SJCRH30 (cell line): Measurements from ENCODE around the gene SPACA9. TPM values are rescaled to one million over a fixed set of nuclear protein-coding genes. Genes with fewer than 3 reads are reported as not detected.

Source experiments
- DNase-seq, 2 experiments: peaks; one replicate each; pipeline ENCODE4 v3.0.0-alpha.2; 2015 to 2020
- H3K27ac ChIP-seq: fragments of 250-450 bp; sonication (Bioruptor Pico); 2 replicates; pipeline ENCODE4 v1.5.1; 2020; ENCODE audit warnings: mild to moderate bottlenecking, moderate library complexity
- H3K27me3 ChIP-seq: fragments of 250-450 bp; sonication (Bioruptor Pico); 2 replicates; pipeline ENCODE4 v1.5.1; 2020; ENCODE audit warnings: mild to moderate bottlenecking, moderate library complexity
- H3K36me3 ChIP-seq: fragments of 250-450 bp; sonication (Bioruptor Pico); 2 replicates; pipeline ENCODE4 v1.5.1; 2020; ENCODE audit warnings: mild to moderate bottlenecking, moderate library complexity
- H3K4me1 ChIP-seq: fragments of 250-450 bp; sonication (Bioruptor Pico); 2 replicates; pipeline ENCODE4 v1.5.1; 2020; ENCODE audit warnings: mild to moderate bottlenecking, moderate library complexity
- H3K4me3 ChIP-seq: fragments of 250-450 bp; sonication (Bioruptor Pico); 2 replicates; pipeline ENCODE4 v1.5.1; 2020; ENCODE audit warnings: mild to moderate bottlenecking, moderate library complexity
- H3K9me3 ChIP-seq: fragments of 250-450 bp; sonication (Bioruptor Pico); replicated peaks from 2 replicates; pipeline ENCODE4 v1.5.1; 2020; ENCODE audit warnings: mild to moderate bottlenecking, moderate library complexity
- total RNA-seq: library from RNA; depleted of rRNA; stranded (reverse); fragments of >200 nt; shearing (Covaris generic); gene quantifications from 2 replicates; pipeline ENCODE4 v1.2.3, GENCODE V29; 2014; rRNA removed

SPACA9 gene
- total RNA-seq, 1 experiment from 2014 or later: 0.59 TPM

GRCh38 chr9:132923346-132923902 lies 44.7 kb downstream of the SPACA9 start:
- no peaks in the 10 kb centered on the region for H3K27me3 ChIP-seq
- H3K9me3 ChIP-seq: no peaks in the 10 kb centered on the region
- no peak overlapping the region for H3K4me3 ChIP-seq
- no peak overlapping the region for H3K27ac ChIP-seq
- peaks cover 6% of the 10 kb centered on the region; the same call in 1 of the 2 replicates for H3K4me1 ChIP-seq
- no peak for DNase-seq
- peaks cover 60% of the 10 kb centered on the region for H3K36me3 ChIP-seq

GRCh38 chr9:132927704-132928103 lies 49.0 kb downstream of the SPACA9 start:
- no peak overlapping the region for H3K27ac ChIP-seq
- H3K9me3 ChIP-seq: no peaks in the 10 kb centered on the region
- H3K4me3 ChIP-seq: no peak overlapping the region
- peaks cover 38% of the 10 kb centered on the region for H3K36me3 ChIP-seq
- no peaks in the 10 kb centered on the region for H3K27me3 ChIP-seq
- peaks cover 10% of the 10 kb centered on the region; the same call in 1 of the 2 replicates for H3K4me1 ChIP-seq
- no peak for DNase-seq

GRCh38 chr9:132931178-132931735 lies 52.6 kb downstream of the SPACA9 start:
- H3K27me3 ChIP-seq: no peaks in the 10 kb centered on the region
- peaks cover 18% of the 10 kb centered on the region for H3K36me3 ChIP-seq
- no peak for DNase-seq
- no peak overlapping the region for H3K4me3 ChIP-seq
- no peaks in the 10 kb centered on the region for H3K9me3 ChIP-seq
- H3K27ac ChIP-seq: peak overlapping the region; percentile 15; the same call in 1 of the 2 replicates
- peaks cover 27% of the 10 kb centered on the region for H3K4me1 ChIP-seq

GRCh38 chr9:132935026-132935425 lies 56.3 kb downstream of the SPACA9 start:
- H3K9me3 ChIP-seq: no peaks in the 10 kb centered on the region
- no peak overlapping the region for H3K4me3 ChIP-seq
- peaks cover 27% of the 10 kb centered on the region for H3K4me1 ChIP-seq
- H3K36me3 ChIP-seq: 0 out of 2 replicates have a peak, but pooled peaks cover 7% of the 10 kb centered on the region
- peak; percentile 69 to 72 for DNase-seq
- peak overlapping the region; percentile 75 for H3K27ac ChIP-seq
- H3K27me3 ChIP-seq: no peaks in the 10 kb centered on the region

GRCh38 chr9:132937463-132937901 lies 58.8 kb downstream of the SPACA9 start:
- no peak for DNase-seq
- no peak overlapping the region for H3K4me3 ChIP-seq
- peaks cover 17% of the 10 kb centered on the region for H3K4me1 ChIP-seq
- no peaks in the 10 kb centered on the region for H3K9me3 ChIP-seq
- H3K27ac ChIP-seq: no peak overlapping the region
- 0 out of 2 replicates have a peak, but pooled peaks cover 2% of the 10 kb centered on the region for H3K36me3 ChIP-seq
- no peaks in the 10 kb centered on the region for H3K27me3 ChIP-seq

GRCh38 chr9:132939169-132939568 lies 60.5 kb downstream of the SPACA9 start:
- no peaks in the 10 kb centered on the region for H3K9me3 ChIP-seq
- H3K4me1 ChIP-seq: peaks cover 17% of the 10 kb centered on the region
- no peak overlapping the region for H3K4me3 ChIP-seq
- no peak for DNase-seq
- H3K27ac ChIP-seq: no peak overlapping the region
- no peaks in the 10 kb centered on the region for H3K27me3 ChIP-seq
- H3K36me3 ChIP-seq: 0 out of 2 replicates have a peak, but pooled peaks cover 2% of the 10 kb centered on the region

Other genes with a start within 250 kb of the SPACA9 start
- gene DDX31, start 208.9 kb upstream of the SPACA9 start, total RNA-seq: 28.4 and 29.5 TPM in 2 replicates
- 37.5 and 39.0 TPM in 2 replicates for gene GTF3C4, start 208.4 kb upstream of the SPACA9 start, total RNA-seq
- not detected in 2 replicates for gene AK8, start 614 bp upstream of the SPACA9 start, total RNA-seq
- 40.5 and 44.5 TPM in 2 replicates for gene TSC1, start 65.7 kb downstream of the SPACA9 start, total RNA-seq
- gene GFI1B, start 99.8 kb downstream of the SPACA9 start, total RNA-seq: 0.13 and 0.53 TPM in 2 replicates
- gene GTF3C5, start 152.1 kb downstream of the SPACA9 start, total RNA-seq: 87.6 and 89.5 TPM in 2 replicates
- gene CEL, start 183.1 kb downstream of the SPACA9 start, total RNA-seq: 0.53 and 0.71 TPM in 2 replicates
- gene RALGDS, start 242.3 kb downstream of the SPACA9 start, total RNA-seq: 21.5 and 26.9 TPM in 2 replicates